ENCODE data around the gene PHYKPL. TPM values are rescaled to one million over a fixed set of nuclear protein-coding genes. Genes with fewer than 3 reads are reported as not detected.

PHYKPL gene
- total and polyA plus RNA-seq, 2 of the 13 experiments (the other 11 are each of a cell fraction or from before 2014, with no cell fraction given): 18.0 to 78.6 TPM

DNA sequence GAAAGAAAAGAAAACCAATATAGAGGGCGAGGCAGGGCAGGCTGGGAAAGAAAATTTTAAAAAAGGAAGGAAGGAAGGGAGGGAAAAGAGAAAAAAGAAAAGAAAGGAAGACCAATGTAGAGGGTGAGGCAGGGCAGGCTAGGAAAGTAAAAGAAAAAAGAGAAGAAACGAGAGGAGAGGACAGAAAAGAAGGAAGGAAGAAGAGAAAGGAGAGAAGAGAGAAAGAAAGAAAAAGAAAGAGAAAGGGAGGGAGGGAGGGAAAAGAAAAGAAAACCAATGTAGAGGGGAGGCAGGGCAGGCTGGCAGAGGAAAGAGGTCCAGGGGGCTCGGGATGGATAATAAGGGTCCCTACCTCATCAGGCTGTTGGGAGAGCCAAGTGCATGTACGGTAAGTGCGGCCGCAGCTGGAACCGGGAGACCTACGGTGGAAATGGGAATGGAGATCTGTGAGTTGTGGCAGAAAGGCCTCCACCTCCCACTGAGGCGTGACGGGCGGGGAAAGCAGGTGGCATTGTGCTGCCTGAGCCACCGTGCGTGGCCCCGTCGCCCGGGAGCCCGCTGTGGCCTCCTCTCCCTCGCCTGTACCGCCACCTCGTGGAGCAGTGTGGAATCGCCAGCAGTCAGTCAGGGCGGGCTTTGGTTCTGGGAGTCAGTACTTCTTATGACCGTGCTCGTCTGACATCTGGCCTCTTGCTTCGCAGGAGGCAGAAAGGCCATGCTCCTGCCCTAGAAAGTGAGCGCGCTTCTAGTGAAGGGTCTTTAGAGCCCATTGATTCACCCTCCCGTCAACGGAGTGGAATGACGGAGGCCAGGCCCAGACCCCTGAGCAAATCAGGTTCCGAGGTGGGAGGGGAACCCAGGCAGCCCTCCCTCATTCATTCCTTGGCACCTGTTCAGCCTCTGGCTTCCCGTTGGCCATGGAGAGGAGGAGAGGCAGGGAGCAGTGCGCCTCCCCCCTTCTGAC is 68.5 kb downstream of the PHYKPL start (continued):
- peak; percentile 29 for TF ChIP-seq TEAD3 (CRISPR knock-in tag; optimal IDR thresholded peaks at IDR 0.05; ENCODE audit: borderline replicate concordance)
- TF ChIP-seq, protein P1, sequence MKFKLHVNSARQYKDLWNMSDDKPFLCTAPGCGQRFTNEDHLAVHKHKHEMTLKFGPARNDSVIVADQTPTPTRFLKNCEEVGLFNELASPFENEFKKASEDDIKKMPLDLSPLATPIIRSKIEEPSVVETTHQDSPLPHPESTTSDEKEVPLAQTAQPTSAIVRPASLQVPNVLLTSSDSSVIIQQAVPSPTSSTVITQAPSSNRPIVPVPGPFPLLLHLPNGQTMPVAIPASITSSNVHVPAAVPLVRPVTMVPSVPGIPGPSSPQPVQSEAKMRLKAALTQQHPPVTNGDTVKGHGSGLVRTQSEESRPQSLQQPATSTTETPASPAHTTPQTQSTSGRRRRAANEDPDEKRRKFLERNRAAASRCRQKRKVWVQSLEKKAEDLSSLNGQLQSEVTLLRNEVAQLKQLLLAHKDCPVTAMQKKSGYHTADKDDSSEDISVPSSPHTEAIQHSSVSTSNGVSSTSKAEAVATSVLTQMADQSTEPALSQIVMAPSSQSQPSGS (CRISPR knock-in tag; IDR thresholded peaks at IDR 0.05): no peak
- TF ChIP-seq HCFC1 (IDR thresholded peaks at IDR 0.05; ENCODE audit: low read depth, low read length): no peak
- no peak for TF ChIP-seq KLF12 (CRISPR knock-in tag; IDR thresholded peaks at IDR 0.05; ENCODE audit: borderline replicate concordance)
- no peak for TF ChIP-seq HNRNPK (IDR thresholded peaks at IDR 0.05; ENCODE audit: low read depth, low read length, poor library complexity, severe bottlenecking)
- TF ChIP-seq TBX2 (CRISPR knock-in tag; IDR thresholded peaks at IDR 0.05; ENCODE audit: borderline replicate concordance): peak; percentile 25; the same call in 1 of the 2 replicates
- TF ChIP-seq KLF15 (CRISPR knock-in tag; IDR thresholded peaks at IDR 0.05; ENCODE audit: borderline replicate concordance): no peak
- no peak for TF ChIP-seq CHD4 (IDR thresholded peaks at IDR 0.05; ENCODE audit: borderline replicate concordance, low read length)
- no peak for TF ChIP-seq MZF1 (CRISPR knock-in tag; IDR thresholded peaks at IDR 0.05; ENCODE audit: borderline replicate concordance)
- TF ChIP-seq SRSF4 (IDR thresholded peaks at IDR 0.05; ENCODE audit: low read depth, low read length, poor library complexity, severe bottlenecking): no peak
- no peak for TF ChIP-seq MAF1 (CRISPR knock-in tag; IDR thresholded peaks at IDR 0.05; ENCODE audit: borderline replicate concordance)
- no peak for TF ChIP-seq BRD4 (CRISPR knock-in tag; IDR thresholded peaks at IDR 0.05)
- TF ChIP-seq IRX3 (CRISPR knock-in tag; IDR thresholded peaks at IDR 0.05; ENCODE audit: borderline replicate concordance, low read depth): no peak
- no peak for TF ChIP-seq ZNF674 (CRISPR knock-in tag; IDR thresholded peaks at IDR 0.05; ENCODE audit: low read depth)
- TF ChIP-seq ZHX1 (CRISPR knock-in tag; IDR thresholded peaks at IDR 0.05; ENCODE audit: low read depth): no peak
- TF ChIP-seq RAD21 (CRISPR knock-in tag; IDR thresholded peaks at IDR 0.05): peak; percentile 95
- TF ChIP-seq, protein P2, sequence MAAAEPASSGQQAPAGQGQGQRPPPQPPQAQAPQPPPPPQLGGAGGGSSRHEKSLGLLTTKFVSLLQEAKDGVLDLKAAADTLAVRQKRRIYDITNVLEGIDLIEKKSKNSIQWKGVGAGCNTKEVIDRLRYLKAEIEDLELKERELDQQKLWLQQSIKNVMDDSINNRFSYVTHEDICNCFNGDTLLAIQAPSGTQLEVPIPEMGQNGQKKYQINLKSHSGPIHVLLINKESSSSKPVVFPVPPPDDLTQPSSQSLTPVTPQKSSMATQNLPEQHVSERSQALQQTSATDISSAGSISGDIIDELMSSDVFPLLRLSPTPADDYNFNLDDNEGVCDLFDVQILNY (CRISPR knock-in tag; conservative IDR thresholded peaks at IDR 0.05): 0 out of 2 replicates have a peak, but pooled peaks have one; percentile 50
- TF ChIP-seq ZNF761 (CRISPR knock-in tag; conservative IDR thresholded peaks at IDR 0.05): no peak
- no peak for TF ChIP-seq PAF1 (CRISPR knock-in tag; IDR thresholded peaks at IDR 0.05)
- no peak for TF ChIP-seq ZNF569 (CRISPR knock-in tag; IDR thresholded peaks at IDR 0.05; ENCODE audit: borderline replicate concordance)
- no peak for TF ChIP-seq PAX8 (CRISPR knock-in tag; IDR thresholded peaks at IDR 0.05; ENCODE audit: borderline replicate concordance)
- no peak for TF ChIP-seq DMAP1 (CRISPR knock-in tag; IDR thresholded peaks at IDR 0.05)
- peak; percentile 34; the same call in 1 of the 2 replicates for TF ChIP-seq ZNF350 (CRISPR knock-in tag; IDR thresholded peaks at IDR 0.05; ENCODE audit: borderline replicate concordance, low read depth)
- TF ChIP-seq CCDC6 (CRISPR knock-in tag; IDR thresholded peaks at IDR 0.05): no peak
- no peak for TF ChIP-seq ZNF331 (CRISPR knock-in tag; IDR thresholded peaks at IDR 0.05)
